ENCODE measurements around the gene CCR5AS.

The CCR5AS gene

DNA sequence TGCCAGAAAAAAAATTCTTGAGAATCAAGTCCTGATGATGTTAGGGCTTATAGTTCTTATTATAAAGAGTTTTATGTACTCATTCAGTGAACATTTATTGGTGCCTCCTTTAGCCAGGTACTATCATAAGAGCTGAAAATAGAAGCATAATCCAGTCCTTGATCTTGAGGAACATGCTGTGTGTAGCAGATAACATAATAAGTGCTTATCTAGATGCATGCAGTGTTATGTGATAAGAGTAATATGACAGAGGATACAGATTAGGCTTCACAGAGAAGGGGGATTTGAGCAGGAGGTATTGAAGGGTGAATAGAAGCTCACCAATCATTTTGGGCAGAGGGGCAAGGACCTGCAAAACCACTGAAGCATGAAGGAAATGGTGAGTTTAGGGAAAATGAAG, 51.9 kb downstream of the CCR5AS start:
- H3K9ac ChIP-seq (ENCODE audit: low read length), result peak overlapping the region; percentile 32; the same call in 1 of the 2 replicates
- no peaks in the 10 kb centered on the region for H4K20me1 ChIP-seq (ENCODE audit: insufficient read depth, low read length)
- H3K4me3 ChIP-seq (ENCODE audit: low read length), result peak overlapping the region; percentile 37; the same call in 1 of the 2 replicates
- H3K4me1 ChIP-seq (ENCODE audit: low read length), result peaks cover 80% of the 10 kb centered on the region
- H3K27me3 ChIP-seq (ENCODE audit: low read depth, low read length), result peaks cover 56% of the 10 kb centered on the region
- H3K27ac ChIP-seq (ENCODE audit: low read length), result peak overlapping the region; percentile 87; the same call in 1 of the 2 replicates
- no peak overlapping the region for H2AFZ ChIP-seq (ENCODE audit: low read depth, low read length)
- no peaks in the 10 kb centered on the region for H3K36me3 ChIP-seq (replicated peaks; ENCODE audit: low read depth, low read length)
- H3K79me2 ChIP-seq (ENCODE audit: low read length), result no peaks in the 10 kb centered on the region
- H3K4me2 ChIP-seq (ENCODE audit: low read length), result peak overlapping the region; percentile 5; the same call in 1 of the 2 replicates
- H3K9me3 ChIP-seq (ENCODE audit: insufficient read depth, low read length), result no peaks in the 10 kb centered on the region
- TF ChIP-seq EZH2phosphoT487 (IDR thresholded peaks at IDR 0.05; ENCODE audit: low read depth) (no peak), CTCF (IDR thresholded peaks at IDR 0.05; ENCODE audit: low read depth, low read length) (no peak)

DNA sequence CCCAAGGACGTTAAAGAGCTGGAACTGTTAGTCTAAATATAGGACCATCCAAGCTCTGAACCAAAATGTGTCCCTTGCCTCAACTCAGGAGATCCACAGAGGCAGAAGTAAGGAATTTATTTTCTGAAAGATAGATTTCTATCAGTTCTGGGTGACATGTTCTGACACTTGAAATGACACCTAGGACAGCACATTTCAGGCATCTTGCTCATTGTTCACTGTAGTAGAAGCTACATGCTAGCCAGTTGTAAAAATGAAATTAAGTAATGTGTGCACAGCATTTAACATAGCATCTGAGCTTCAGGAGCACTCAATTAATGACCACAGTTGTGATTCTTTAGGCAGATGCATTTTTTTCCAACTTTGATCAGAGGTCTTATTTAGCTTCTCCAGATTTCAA, 52.4 kb downstream of the CCR5AS start:
- peaks cover 80% of the 10 kb centered on the region for H3K4me1 ChIP-seq (ENCODE audit: low read length)
- H2AFZ ChIP-seq (ENCODE audit: low read depth, low read length), result no peak overlapping the region
- no peaks in the 10 kb centered on the region for H3K36me3 ChIP-seq (replicated peaks; ENCODE audit: low read depth, low read length)
- H3K79me2 ChIP-seq (ENCODE audit: low read length), result no peaks in the 10 kb centered on the region
- peaks cover 56% of the 10 kb centered on the region for H3K27me3 ChIP-seq (ENCODE audit: low read depth, low read length)
- TF ChIP-seq CTCF (IDR thresholded peaks at IDR 0.05; ENCODE audit: low read depth, low read length) (no peak), EZH2phosphoT487 (IDR thresholded peaks at IDR 0.05; ENCODE audit: low read depth) (no peak)
- peak overlapping the region; percentile 32 for H3K9ac ChIP-seq (ENCODE audit: low read length)
- peak overlapping the region; percentile 49 for H3K4me2 ChIP-seq (ENCODE audit: low read length)
- H3K9me3 ChIP-seq (ENCODE audit: insufficient read depth, low read length), result no peaks in the 10 kb centered on the region
- H3K27ac ChIP-seq (ENCODE audit: low read length), result peak overlapping the region; percentile 87; the same call in 1 of the 2 replicates
- peak overlapping the region; percentile 37; the same call in 1 of the 2 replicates for H3K4me3 ChIP-seq (ENCODE audit: low read length)
- no peaks in the 10 kb centered on the region for H4K20me1 ChIP-seq (ENCODE audit: insufficient read depth, low read length)

DNA sequence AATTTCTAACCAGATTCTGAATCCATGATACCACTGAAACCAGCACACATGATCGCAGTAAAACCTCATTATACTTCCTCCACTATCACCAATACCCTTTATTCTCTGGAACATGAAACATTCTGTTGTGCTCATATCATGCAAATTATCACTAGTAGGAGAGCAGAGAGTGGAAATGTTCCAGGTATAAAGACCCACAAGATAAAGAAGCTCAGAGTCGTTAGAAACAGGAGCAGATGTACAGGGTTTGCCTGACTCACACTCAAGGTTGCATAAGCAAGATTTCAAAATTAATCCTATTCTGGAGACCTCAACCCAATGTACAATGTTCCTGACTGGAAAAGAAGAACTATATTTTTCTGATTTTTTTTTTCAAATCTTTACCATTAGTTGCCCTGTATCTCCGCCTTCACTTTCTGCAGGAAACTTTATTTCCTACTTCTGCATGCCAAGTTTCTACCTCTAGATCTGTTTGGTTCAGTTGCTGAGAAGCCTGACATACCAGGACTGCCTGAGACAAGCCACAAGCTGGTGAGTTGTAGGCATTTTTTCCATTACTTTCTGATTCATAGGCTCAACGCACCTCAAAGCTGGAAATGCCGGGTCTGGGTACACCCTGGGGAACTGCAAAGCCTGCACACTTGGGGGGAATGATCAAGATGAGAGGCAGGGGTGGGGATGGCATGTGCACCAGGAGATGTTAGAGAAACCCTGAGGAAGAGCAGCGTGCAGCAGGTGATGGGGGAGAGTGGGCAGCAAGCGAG, 53.0 kb downstream of the CCR5AS start, which contains the start of gene CCR2:
Gene CCR2 (plus strand): TSS at position 465 of the 764 bp plus-strand sequence. CDS start 3,417 bp downstream, outside the sequence.
- Histone ChIP-seq H3K79me2 (ENCODE audit: low read length) (no peaks in the 10 kb centered on the region), H3K4me3 (ENCODE audit: low read length) (peak within 1 kb of the TSS; percentile 37; the same call in 1 of the 2 replicates), H3K9ac (ENCODE audit: low read length) (peak within 1 kb of the TSS; percentile 32), H3K36me3 (replicated peaks; ENCODE audit: low read depth, low read length) (no peaks in the 10 kb centered on the region), H2AFZ (ENCODE audit: low read depth, low read length) (no peak within 1 kb of the TSS), H3K27me3 (ENCODE audit: low read depth, low read length) (peaks cover 56% of the 10 kb centered on the region), H3K4me2 (ENCODE audit: low read length) (peak within 1 kb of the TSS; percentile 49), H3K27ac (ENCODE audit: low read length) (peak within 1 kb of the TSS; percentile 87), H4K20me1 (ENCODE audit: insufficient read depth, low read length) (no peaks in the 10 kb centered on the region), H3K9me3 (ENCODE audit: insufficient read depth, low read length) (no peaks in the 10 kb centered on the region), H3K4me1 (ENCODE audit: low read length) (peaks cover 80% of the 10 kb centered on the region)
- no peak for TF ChIP-seq EZH2phosphoT487 (IDR thresholded peaks at IDR 0.05; ENCODE audit: low read depth)
- TF ChIP-seq CTCF (IDR thresholded peaks at IDR 0.05; ENCODE audit: low read depth, low read length), result no peak

DNA sequence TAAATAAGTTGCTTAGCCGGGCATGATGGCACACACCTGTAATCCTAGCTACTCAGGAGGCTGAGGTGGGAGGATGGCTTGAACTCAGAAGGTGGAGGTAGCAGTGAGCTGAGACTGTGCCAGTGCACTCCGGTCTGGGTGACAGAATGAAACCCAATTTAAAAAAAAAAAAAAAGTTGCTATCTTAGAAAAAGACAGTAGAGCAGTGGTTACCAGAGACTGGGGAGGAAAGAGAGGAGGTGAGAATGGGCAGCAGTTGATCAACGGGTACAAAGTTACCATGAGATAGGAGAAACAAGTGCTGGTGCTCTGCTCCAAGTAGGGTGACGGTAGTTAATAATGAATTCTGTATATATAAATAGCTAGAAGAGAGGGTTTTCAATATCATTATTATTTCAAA, 53.8 kb downstream of the CCR5AS start:
- Histone ChIP-seq H3K9me3 (ENCODE audit: insufficient read depth, low read length) (peaks cover 2% of the 10 kb centered on the region; the same call in 1 of the 2 replicates), H3K4me2 (ENCODE audit: low read length) (no peak overlapping the region), H2AFZ (ENCODE audit: low read depth, low read length) (no peak overlapping the region), H3K79me2 (ENCODE audit: low read length) (no peaks in the 10 kb centered on the region), H3K27ac (ENCODE audit: low read length) (no peak overlapping the region), H3K4me3 (ENCODE audit: low read length) (no peak overlapping the region), H3K27me3 (ENCODE audit: low read depth, low read length) (peaks cover 56% of the 10 kb centered on the region), H3K36me3 (replicated peaks; ENCODE audit: low read depth, low read length) (peaks cover under 1% of the 10 kb centered on the region), H3K9ac (ENCODE audit: low read length) (no peak overlapping the region), H3K4me1 (ENCODE audit: low read length) (peaks cover 74% of the 10 kb centered on the region), H4K20me1 (ENCODE audit: insufficient read depth, low read length) (no peaks in the 10 kb centered on the region)
- TF ChIP-seq CTCF (IDR thresholded peaks at IDR 0.05; ENCODE audit: low read depth, low read length) (no peak), EZH2phosphoT487 (IDR thresholded peaks at IDR 0.05; ENCODE audit: low read depth) (no peak)

All from OCI-LY3 (cell line).